CD4-positive, alpha-beta T cell (primary cell): Measurements from ENCODE around the gene KLHL1. TPM values are rescaled to one million over a fixed set of nuclear protein-coding genes. Genes with fewer than 3 reads are reported as not detected.

Experiments
- ATAC-seq: fragments of 200-7000 bp; cut with Tn5 transposase; one replicate; pipeline ENCODE4 v1.10.0; 2022; ENCODE audit warnings: mild to moderate bottlenecking; ENCODE audit not compliant: poor library complexity
- CTCF ChIA-PET: fragments of 350-600 bp; sonication (Branson Sonifier 250); formaldehyde crosslinking; loops from one replicate; lab custom pipeline; 2021; ENCODE audit warnings: antibody characterized with exemption, inconsistent platforms; lab: Charles Lee
- POLR2A ChIA-PET: fragments of 350-600 bp; sonication (Branson Sonifier 250); formaldehyde crosslinking; loops from one replicate; lab custom pipeline; 2021; ENCODE audit warnings: antibody characterized with exemption, inconsistent platforms; lab: Charles Lee
- DNase-seq, 14 experiments: peaks; one replicate each; pipeline ENCODE4 v3.0.0-alpha.2; 2013 to 2020; ENCODE audit warnings: mixed read lengths in 2 of 14
- H3K27ac ChIP-seq, 2 donors: one replicate each; pipeline versions ENCODE4 v1.5.1 to v1.7.0; 2013; ENCODE audit warnings: low read length in 2 of 2, low read depth in 1 of 2, mild to moderate bottlenecking in 1 of 2
- H3K27me3 ChIP-seq, 2 experiments: 1 replicate in 1 of 2; 2 replicates in 1 of 2; pipeline versions ENCODE4 v1.6.1 to v1.7.0; 2013; ENCODE audit warnings: low read length in 2 of 2, control low read depth in 1 of 2, mild to moderate bottlenecking in 1 of 2, moderate library complexity in 1 of 2; ENCODE audit not compliant: insufficient read depth in 2 of 2, control insufficient read depth in 1 of 2
- H3K36me3 ChIP-seq: one replicate; pipeline ENCODE4 v1.6.1; 2013; ENCODE audit warnings: low read length, control low read depth; ENCODE audit not compliant: insufficient read depth
- H3K4me1 ChIP-seq: one replicate; pipeline ENCODE4 v1.6.1; 2013; ENCODE audit warnings: low read length, control low read depth; ENCODE audit not compliant: insufficient read depth
- H3K4me3 ChIP-seq: one replicate; pipeline ENCODE4 v1.5.1; 2013; ENCODE audit warnings: mild to moderate bottlenecking, low read length, moderate library complexity
- H3K9me3 ChIP-seq, 2 experiments: 1 replicate in 1 of 2; 2 replicates in 1 of 2; pipeline versions ENCODE4 v1.6.1 to v1.7.0; 2013; ENCODE audit warnings: low read length in 2 of 2, mild to moderate bottlenecking in 2 of 2, control low read depth in 1 of 2, moderate library complexity in 1 of 2; ENCODE audit not compliant: control insufficient read depth in 1 of 2, insufficient read depth in 1 of 2
- H3K27ac Mint-ChIP-seq: one replicate; pipeline ENCODE4 v1.8.0; 2020; ENCODE audit warnings: mixed read lengths
- H3K27me3 Mint-ChIP-seq: one replicate; pipeline ENCODE4 v1.8.0; 2021; ENCODE audit warnings: mixed read lengths
- H3K36me3 Mint-ChIP-seq: one replicate; pipeline ENCODE4 v1.8.0; 2021; ENCODE audit warnings: low read depth, mixed read lengths
- H3K4me1 Mint-ChIP-seq: one replicate; pipeline ENCODE4 v1.8.0; 2021; ENCODE audit warnings: low read depth, mixed read lengths
- H3K4me3 Mint-ChIP-seq: one replicate; pipeline ENCODE4 v1.8.0; 2020; ENCODE audit warnings: mild to moderate bottlenecking, mixed read lengths
- H3K9me3 Mint-ChIP-seq: one replicate; pipeline ENCODE4 v1.8.0; 2020; ENCODE audit warnings: mixed read lengths
- intact Hi-C, 2 experiments: fragments of 100-400 bp; cut with DNase I in 1 of 2; cut with micrococcal nuclease in 1 of 2; formaldehyde crosslinking; loops; one replicate each; pipeline versions ENCODE4 v1.15.1 to v1.9.0; 2023 to 2025; cut with DNase I, micrococcal nuclease
- total RNA-seq, 174 experiments: library from RNA in 2 of 174; stranded (reverse) in 2 of 174; gene quantifications; one replicate each; pipeline ENCODE4 v1.2.3 and lab custom pipeline; 2021 to 2026
- TF ChIP-seq, protein P1 (sequence below): fragments of 200-600 bp; IDR thresholded peaks from one replicate; pipeline ENCODE4 v1.8.0; 2022; ENCODE audit warnings: antibody characterized with exemption, mild to moderate bottlenecking

The KLHL1 gene
- total RNA-seq, 2 experiments from 2014 or later = not detected

DNA sequence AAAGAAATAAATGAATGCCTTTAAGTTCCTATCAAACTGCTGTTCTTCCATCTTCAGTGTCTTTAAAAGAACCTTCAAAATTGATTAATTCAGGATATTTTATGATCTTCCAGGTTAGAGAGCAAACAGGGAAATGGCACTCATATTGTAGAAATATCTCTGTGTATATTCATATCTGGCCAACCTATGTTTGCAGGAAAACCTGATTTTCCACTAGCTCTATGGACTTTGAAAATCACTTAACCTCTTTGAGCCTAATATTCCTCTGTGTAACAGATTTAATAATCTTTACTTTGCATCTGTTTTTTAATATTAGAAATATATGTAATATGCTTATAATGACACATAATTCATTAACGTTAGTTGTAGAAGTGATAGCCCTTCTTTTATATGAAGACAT is 228.3 kb downstream of the KLHL1 start:
- TF ChIP-seq, protein P1, sequence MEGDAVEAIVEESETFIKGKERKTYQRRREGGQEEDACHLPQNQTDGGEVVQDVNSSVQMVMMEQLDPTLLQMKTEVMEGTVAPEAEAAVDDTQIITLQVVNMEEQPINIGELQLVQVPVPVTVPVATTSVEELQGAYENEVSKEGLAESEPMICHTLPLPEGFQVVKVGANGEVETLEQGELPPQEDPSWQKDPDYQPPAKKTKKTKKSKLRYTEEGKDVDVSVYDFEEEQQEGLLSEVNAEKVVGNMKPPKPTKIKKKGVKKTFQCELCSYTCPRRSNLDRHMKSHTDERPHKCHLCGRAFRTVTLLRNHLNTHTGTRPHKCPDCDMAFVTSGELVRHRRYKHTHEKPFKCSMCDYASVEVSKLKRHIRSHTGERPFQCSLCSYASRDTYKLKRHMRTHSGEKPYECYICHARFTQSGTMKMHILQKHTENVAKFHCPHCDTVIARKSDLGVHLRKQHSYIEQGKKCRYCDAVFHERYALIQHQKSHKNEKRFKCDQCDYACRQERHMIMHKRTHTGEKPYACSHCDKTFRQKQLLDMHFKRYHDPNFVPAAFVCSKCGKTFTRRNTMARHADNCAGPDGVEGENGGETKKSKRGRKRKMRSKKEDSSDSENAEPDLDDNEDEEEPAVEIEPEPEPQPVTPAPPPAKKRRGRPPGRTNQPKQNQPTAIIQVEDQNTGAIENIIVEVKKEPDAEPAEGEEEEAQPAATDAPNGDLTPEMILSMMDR = no peak
- no peak for ATAC-seq
- no peak overlapping the region for H3K27ac ChIP-seq
- H3K4me1 Mint-ChIP-seq = no peaks in the 10 kb centered on the region
- POLR2A ChIA-PET = no interaction called here
- H3K9me3 ChIP-seq = no peaks in the 10 kb centered on the region
- H3K4me3 Mint-ChIP-seq = no peak overlapping the region
- H3K27me3 ChIP-seq = no peaks in the 10 kb centered on the region
- no peak overlapping the region for H3K4me3 ChIP-seq
- no peaks in the 10 kb centered on the region for H3K4me1 ChIP-seq
- H3K36me3 ChIP-seq = no peaks in the 10 kb centered on the region
- H3K27me3 Mint-ChIP-seq = no peaks in the 10 kb centered on the region
- no peaks in the 10 kb centered on the region for H3K36me3 Mint-ChIP-seq
- no peak overlapping the region for H3K27ac Mint-ChIP-seq
- CTCF ChIA-PET = no interaction called here
- DNase-seq = no peak
- intact Hi-C loops = no loop called here
- H3K9me3 Mint-ChIP-seq = peaks cover 7% of the 10 kb centered on the region

DNA sequence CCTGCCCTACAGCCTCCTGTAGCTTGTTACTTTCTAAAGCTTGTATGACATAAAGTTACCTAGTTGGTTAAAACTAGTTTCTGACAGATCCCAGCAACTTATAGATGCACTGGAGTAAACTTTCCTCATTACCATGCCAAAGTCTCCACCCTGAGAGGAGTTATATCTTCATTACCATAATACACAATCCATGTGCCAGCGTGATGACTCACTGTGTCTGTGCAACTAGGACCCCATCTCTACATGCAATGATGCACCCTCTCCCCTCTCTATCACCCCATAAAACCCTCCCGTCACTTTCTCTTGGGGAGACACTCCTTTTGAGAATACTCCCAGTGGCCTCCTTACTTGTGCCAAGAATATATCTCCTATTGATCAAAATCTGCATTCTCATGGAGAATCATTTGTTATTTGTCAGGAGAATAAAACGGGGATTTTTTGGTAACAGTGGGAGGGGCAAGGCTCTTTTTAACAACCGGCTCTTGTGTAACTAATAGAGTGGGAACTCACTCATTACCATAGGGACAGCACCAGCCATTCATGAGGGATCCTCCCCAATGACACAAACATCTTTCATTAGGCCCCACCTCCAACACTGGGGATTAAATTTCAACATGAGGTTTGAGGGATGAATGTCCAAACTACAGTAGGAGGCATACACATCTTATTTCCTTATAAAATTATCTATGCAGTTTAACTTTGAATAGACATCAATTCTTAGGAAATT is 235.8 kb downstream of the KLHL1 start:
- H3K27ac Mint-ChIP-seq = no peak overlapping the region
- peaks cover 9% of the 10 kb centered on the region for H3K9me3 Mint-ChIP-seq
- no peak for DNase-seq
- no peak overlapping the region for H3K27ac ChIP-seq
- no peak for ATAC-seq
- no peaks in the 10 kb centered on the region for H3K4me1 ChIP-seq
- H3K36me3 ChIP-seq = no peaks in the 10 kb centered on the region
- H3K4me3 Mint-ChIP-seq = no peak overlapping the region
- TF ChIP-seq, protein P1 = no peak
- no peaks in the 10 kb centered on the region for H3K4me1 Mint-ChIP-seq
- POLR2A ChIA-PET = no interaction called here
- intact Hi-C loops = no loop called here
- no peaks in the 10 kb centered on the region for H3K27me3 Mint-ChIP-seq
- no peak overlapping the region for H3K4me3 ChIP-seq
- H3K36me3 Mint-ChIP-seq = no peaks in the 10 kb centered on the region
- no peaks in the 10 kb centered on the region for H3K27me3 ChIP-seq
- CTCF ChIA-PET = no interaction called here
- H3K9me3 ChIP-seq = peaks cover 0 to 3% of the 10 kb centered on the region in 2 experiments

DNA sequence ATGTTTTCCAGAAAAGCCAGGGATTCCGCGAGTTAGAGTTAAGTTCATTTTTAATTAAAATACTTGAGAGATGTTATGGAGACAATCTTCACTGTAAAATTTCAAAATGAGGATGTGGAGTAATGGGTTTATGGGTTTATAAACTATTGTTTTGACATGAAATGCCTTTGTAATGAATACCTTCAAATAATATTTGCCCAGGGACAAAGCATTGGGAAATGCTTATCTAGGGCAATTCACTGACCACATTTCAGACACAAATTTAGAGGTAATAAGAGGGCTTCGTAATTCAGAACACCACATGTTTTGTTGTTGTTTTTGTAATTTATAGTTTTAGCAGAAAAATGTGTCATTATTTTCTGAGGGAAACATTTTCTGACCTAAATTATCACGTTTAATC is 241.7 kb downstream of the KLHL1 start:
- no peak overlapping the region for H3K27ac Mint-ChIP-seq
- peaks cover 7% of the 10 kb centered on the region for H3K9me3 Mint-ChIP-seq
- no peaks in the 10 kb centered on the region for H3K36me3 ChIP-seq
- DNase-seq (no peak), ATAC-seq (no peak)
- H3K27me3 Mint-ChIP-seq = no peaks in the 10 kb centered on the region
- no peak overlapping the region for H3K27ac ChIP-seq
- ChIA-PET CTCF (no interaction called here), POLR2A (no interaction called here)
- no peaks in the 10 kb centered on the region for H3K36me3 Mint-ChIP-seq
- no peaks in the 10 kb centered on the region for H3K27me3 ChIP-seq
- no peak overlapping the region for H3K4me3 Mint-ChIP-seq
- no peak overlapping the region for H3K4me3 ChIP-seq
- peaks cover 0 to 3% of the 10 kb centered on the region in 2 experiments for H3K9me3 ChIP-seq
- no peaks in the 10 kb centered on the region for H3K4me1 ChIP-seq
- intact Hi-C loops = no loop called here
- TF ChIP-seq, protein P1 = no peak
- H3K4me1 Mint-ChIP-seq = no peaks in the 10 kb centered on the region
